Measurements from ENCODE around the gene TNFRSF8.

Gene TNFRSF8

GRCh38 chr1:12106153-12106552 is 43.0 kb downstream of the TNFRSF8 start:
- TF ChIP-seq REST (IDR thresholded peaks at IDR 0.05; ENCODE audit: insufficient read depth in 1 of 2, low read depth in 2 of 2, low read length in 2 of 2) (no peak), FOXP2 (optimal IDR thresholded peaks at IDR 0.05; ENCODE audit: borderline replicate concordance, extremely low read depth, extremely low read length, insufficient read depth) (no peak), TAF1 (IDR thresholded peaks at IDR 0.05; ENCODE audit: borderline replicate concordance, insufficient read depth, low read length) (no peak), SIN3A (IDR thresholded peaks at IDR 0.05; ENCODE audit: borderline replicate concordance, insufficient read depth, low read length) (no peak), POLR2AphosphoS5 (IDR thresholded peaks at IDR 0.05; ENCODE audit: low read depth, low read length) (no peak)

DNA sequence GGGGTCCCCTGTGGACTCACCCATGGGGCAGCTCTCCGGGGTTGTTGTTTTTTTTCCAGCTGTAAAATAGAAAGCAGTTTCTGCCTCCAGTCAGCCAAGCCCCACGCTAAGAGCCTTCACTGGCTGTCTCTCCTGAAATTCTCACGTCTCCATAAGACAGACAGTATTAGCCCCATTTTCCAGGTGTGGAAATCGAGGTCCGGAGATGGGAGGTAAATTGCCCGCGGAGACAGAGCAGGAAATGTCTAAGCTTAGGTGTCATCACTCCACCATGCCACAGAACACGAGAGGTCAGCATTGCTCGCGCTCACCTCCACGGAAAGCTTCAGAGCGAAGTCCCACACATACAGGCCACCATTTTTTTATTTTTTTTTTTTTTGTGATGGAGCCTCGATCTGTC is 44.6 kb downstream of the TNFRSF8 start:
- TF ChIP-seq FOXP2 (optimal IDR thresholded peaks at IDR 0.05; ENCODE audit: borderline replicate concordance, extremely low read depth, extremely low read length, insufficient read depth): no peak
- TF ChIP-seq TAF1 (IDR thresholded peaks at IDR 0.05; ENCODE audit: borderline replicate concordance, insufficient read depth, low read length): no peak
- no peak for TF ChIP-seq SIN3A (IDR thresholded peaks at IDR 0.05; ENCODE audit: borderline replicate concordance, insufficient read depth, low read length)
- TF ChIP-seq REST (IDR thresholded peaks at IDR 0.05; ENCODE audit: insufficient read depth in 1 of 2, low read depth in 2 of 2, low read length in 2 of 2): no peak
- no peak for TF ChIP-seq POLR2AphosphoS5 (IDR thresholded peaks at IDR 0.05; ENCODE audit: low read depth, low read length)

GRCh38 chr1:12109901-12110300 is 46.8 kb downstream of the TNFRSF8 start:
- no peak for TF ChIP-seq SIN3A (IDR thresholded peaks at IDR 0.05; ENCODE audit: borderline replicate concordance, insufficient read depth, low read length)
- TF ChIP-seq REST (IDR thresholded peaks at IDR 0.05; ENCODE audit: insufficient read depth in 1 of 2, low read depth in 2 of 2, low read length in 2 of 2): no peak

- TF ChIP-seq FOXP2 (optimal IDR thresholded peaks at IDR 0.05; ENCODE audit: borderline replicate concordance, extremely low read depth, extremely low read length, insufficient read depth): no peak
- TF ChIP-seq POLR2AphosphoS5 (IDR thresholded peaks at IDR 0.05; ENCODE audit: low read depth, low read length): no peak
- no peak for TF ChIP-seq TAF1 (IDR thresholded peaks at IDR 0.05; ENCODE audit: borderline replicate concordance, insufficient read depth, low read length)
- no peak for TF ChIP-seq SIN3A (IDR thresholded peaks at IDR 0.05; ENCODE audit: borderline replicate concordance, insufficient read depth, low read length)
- TF ChIP-seq REST (IDR thresholded peaks at IDR 0.05; ENCODE audit: insufficient read depth in 1 of 2, low read depth in 2 of 2, low read length in 2 of 2): no peak
These were observed 48.6 kb downstream of the TNFRSF8 start for GRCh38 chr1:12111741-12112140.

DNA sequence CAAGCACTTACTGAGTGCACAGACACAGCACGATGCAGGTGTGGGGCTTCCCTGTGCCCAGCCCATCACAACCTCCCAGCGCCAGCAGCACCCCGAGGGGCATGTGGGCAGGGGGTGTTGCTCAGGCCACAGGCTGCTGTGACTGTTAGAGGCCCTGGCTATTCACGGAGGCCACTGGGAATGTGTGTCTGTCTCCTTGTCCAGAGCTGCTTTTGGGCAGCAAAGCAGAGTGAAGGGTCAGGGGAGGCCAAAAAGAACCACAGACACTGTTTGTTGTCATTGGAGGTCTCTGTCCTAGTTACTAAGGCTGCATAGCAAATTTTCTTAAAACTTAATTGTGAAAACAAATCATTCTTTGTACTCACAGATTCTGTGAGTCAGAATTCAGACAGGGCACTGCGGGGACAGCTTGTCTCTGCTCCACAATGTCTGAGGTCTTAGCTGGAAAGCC is 49.6 kb downstream of the TNFRSF8 start:
- TF ChIP-seq FOXP2 (optimal IDR thresholded peaks at IDR 0.05; ENCODE audit: borderline replicate concordance, extremely low read depth, extremely low read length, insufficient read depth): no peak
- no peak for TF ChIP-seq POLR2AphosphoS5 (IDR thresholded peaks at IDR 0.05; ENCODE audit: low read depth, low read length)
- no peak for TF ChIP-seq SIN3A (IDR thresholded peaks at IDR 0.05; ENCODE audit: borderline replicate concordance, insufficient read depth, low read length)
- TF ChIP-seq REST (IDR thresholded peaks at IDR 0.05; ENCODE audit: insufficient read depth in 1 of 2, low read depth in 2 of 2, low read length in 2 of 2): no peak
- TF ChIP-seq TAF1 (IDR thresholded peaks at IDR 0.05; ENCODE audit: borderline replicate concordance, insufficient read depth, low read length): no peak
